Calu3 (cell line): ENCODE data around the gene PLG. TPM values are rescaled to one million over a fixed set of nuclear protein-coding genes. Genes with fewer than 3 reads are reported as not detected.
A peak's percentile ranks its signal among the peaks of the same experiment; 100 is the strongest.
"Not testable (repeated sequence)": the region's sequence is repeated elsewhere in the genome, so short reads cannot be mapped to it uniquely, and the experiment has no call there.

Experiments used
- BruUV-seq: library from RNA; stranded (reverse); fragments of 400-500 nt; replicated peaks from 2 replicates; lab custom pipeline; 2021; lab: Mats Ljungman, UMichigan
- CTCF ChIA-PET: fragments of 300-600 bp; sonication (Branson Sonifier 250); formaldehyde crosslinking; loops from one replicate; lab custom pipeline; 2022; ENCODE audit warnings: antibody characterized with exemption; lab: Charles Lee
- DNase-seq: peaks from one replicate; pipeline ENCODE4 v3.0.0; 2022
- H3K27ac Mint-ChIP-seq: one replicate; pipeline ENCODE4 v1.8.0; 2022; ENCODE audit warnings: mixed read lengths; ENCODE audit not compliant: unreplicated experiment
- H3K27me3 Mint-ChIP-seq: one replicate; pipeline ENCODE4 v1.8.0; 2022; ENCODE audit warnings: mixed read lengths; ENCODE audit not compliant: unreplicated experiment
- H3K36me3 Mint-ChIP-seq: one replicate; pipeline ENCODE4 v1.8.0; 2022; ENCODE audit warnings: mild to moderate bottlenecking, moderate library complexity, mixed read lengths; ENCODE audit not compliant: insufficient read depth, unreplicated experiment
- H3K4me1 Mint-ChIP-seq: one replicate; pipeline ENCODE4 v1.8.0; 2022; ENCODE audit warnings: mild to moderate bottlenecking, low read depth, mixed read lengths; ENCODE audit not compliant: unreplicated experiment
- H3K4me3 Mint-ChIP-seq: one replicate; pipeline ENCODE4 v1.8.0; 2022; ENCODE audit warnings: mild to moderate bottlenecking, low read depth, moderate library complexity, mixed read lengths; ENCODE audit not compliant: unreplicated experiment
- H3K9me3 Mint-ChIP-seq: one replicate; pipeline ENCODE4 v1.8.0; 2022; ENCODE audit warnings: low read depth, mixed read lengths; ENCODE audit not compliant: unreplicated experiment
- intact Hi-C: fragments of 100-400 bp; cut with micrococcal nuclease; formaldehyde crosslinking; loops from one replicate; pipeline ENCODE4 v1.10.0; 2022; ENCODE audit not compliant: unreplicated experiment
- total RNA-seq: library from RNA; stranded (reverse); gene quantifications from 2 replicates; pipeline ENCODE4 v1.2.3, GENCODE V29; 2022
- TF ChIP-seq, protein P1 (sequence below): fragments of 200-600 bp; IDR thresholded peaks from one replicate; pipeline ENCODE4 v1.8.0; 2022; ENCODE audit warnings: antibody characterized with exemption; ENCODE audit not compliant: unreplicated experiment

The PLG gene
- total RNA-seq, 1 experiment from 2014 or later = not detected

DNA sequence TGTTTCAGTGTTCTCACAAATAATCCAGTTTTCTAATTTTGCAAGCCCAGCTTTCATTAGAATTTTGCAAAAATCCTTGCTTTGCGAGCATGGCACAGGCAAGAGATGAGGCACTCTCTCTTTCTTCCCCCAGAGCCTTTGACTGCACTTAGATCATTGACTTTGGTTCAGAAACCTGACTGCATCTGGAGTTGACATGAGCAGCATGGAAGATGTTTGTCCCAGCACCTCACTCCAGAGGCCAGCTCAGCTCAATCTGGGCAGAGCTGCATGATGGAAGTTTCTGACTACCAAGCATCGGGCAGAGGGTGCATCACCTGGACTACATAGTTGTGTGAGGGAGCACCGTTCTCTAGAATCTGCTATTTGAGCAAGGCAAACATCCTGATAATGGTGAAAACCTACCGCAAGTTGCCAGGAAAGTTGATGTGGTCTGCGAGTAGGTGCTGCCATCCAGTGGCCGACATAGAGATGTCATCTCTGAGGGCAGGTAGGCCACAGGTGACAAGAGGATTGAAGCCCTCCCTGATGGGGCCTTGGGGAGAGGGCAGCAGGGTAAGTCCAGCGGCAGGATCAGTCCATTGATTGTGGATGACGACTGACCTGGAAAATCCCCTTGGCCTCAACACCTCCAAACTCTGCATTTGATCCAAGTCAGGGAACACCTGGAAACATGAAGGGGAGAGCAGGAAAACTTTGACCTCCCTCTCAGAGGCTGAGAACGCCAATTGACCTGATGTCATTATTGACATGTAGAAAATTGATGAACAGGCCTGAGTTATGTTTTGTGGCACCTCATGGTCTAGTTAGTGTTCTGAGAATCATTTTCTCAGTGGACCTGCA is 34.2 kb upstream of the PLG start:
- CTCF ChIA-PET = no interaction called here
- DNase-seq = peak; percentile 64
- Mint-ChIP-seq H3K4me3 (no peak overlapping the region), H3K36me3 (no peaks in the 10 kb centered on the region), H3K4me1 (no peaks in the 10 kb centered on the region), H3K27ac (no peak overlapping the region), H3K9me3 (no peaks in the 10 kb centered on the region), H3K27me3 (peaks cover 10% of the 10 kb centered on the region)
- intact Hi-C loops = loop anchor here (1.0 kb wide), 1 partner anchor 148 kb away; no protein-coding TSS in a partner anchor
- BruUV-seq = no TSS peak
- TF ChIP-seq, protein P1, sequence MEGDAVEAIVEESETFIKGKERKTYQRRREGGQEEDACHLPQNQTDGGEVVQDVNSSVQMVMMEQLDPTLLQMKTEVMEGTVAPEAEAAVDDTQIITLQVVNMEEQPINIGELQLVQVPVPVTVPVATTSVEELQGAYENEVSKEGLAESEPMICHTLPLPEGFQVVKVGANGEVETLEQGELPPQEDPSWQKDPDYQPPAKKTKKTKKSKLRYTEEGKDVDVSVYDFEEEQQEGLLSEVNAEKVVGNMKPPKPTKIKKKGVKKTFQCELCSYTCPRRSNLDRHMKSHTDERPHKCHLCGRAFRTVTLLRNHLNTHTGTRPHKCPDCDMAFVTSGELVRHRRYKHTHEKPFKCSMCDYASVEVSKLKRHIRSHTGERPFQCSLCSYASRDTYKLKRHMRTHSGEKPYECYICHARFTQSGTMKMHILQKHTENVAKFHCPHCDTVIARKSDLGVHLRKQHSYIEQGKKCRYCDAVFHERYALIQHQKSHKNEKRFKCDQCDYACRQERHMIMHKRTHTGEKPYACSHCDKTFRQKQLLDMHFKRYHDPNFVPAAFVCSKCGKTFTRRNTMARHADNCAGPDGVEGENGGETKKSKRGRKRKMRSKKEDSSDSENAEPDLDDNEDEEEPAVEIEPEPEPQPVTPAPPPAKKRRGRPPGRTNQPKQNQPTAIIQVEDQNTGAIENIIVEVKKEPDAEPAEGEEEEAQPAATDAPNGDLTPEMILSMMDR = peak; percentile 41

DNA sequence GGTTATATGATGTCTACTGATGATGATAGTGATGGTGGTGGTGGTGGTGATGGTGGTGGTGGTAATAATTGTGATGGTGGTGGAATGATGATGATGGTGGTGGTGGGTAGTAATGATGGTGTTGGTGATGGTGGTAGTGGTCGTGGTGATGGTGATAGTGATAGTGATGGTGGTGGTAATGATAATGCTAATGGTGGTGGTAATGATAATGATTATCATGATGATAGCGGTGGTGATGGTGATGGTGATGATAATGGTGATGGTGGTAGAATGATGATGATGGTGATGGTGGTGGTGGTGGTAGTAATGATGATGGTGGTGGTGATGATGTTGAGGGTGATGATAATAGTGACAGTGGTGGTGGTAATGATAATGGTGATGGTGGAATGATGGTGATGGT is 33.5 kb upstream of the PLG start:
- intact Hi-C loops = loop anchor here (1.0 kb wide), 1 partner anchor 148 kb away; no protein-coding TSS in a partner anchor
- BruUV-seq = no TSS peak
- CTCF ChIA-PET = no interaction called here
- peaks cover 3% of the 10 kb centered on the region for H3K9me3 Mint-ChIP-seq
- no peak overlapping the region for H3K27ac Mint-ChIP-seq
- H3K4me1 Mint-ChIP-seq = no peaks in the 10 kb centered on the region
- no peaks in the 10 kb centered on the region for H3K36me3 Mint-ChIP-seq
- no peak overlapping the region for H3K4me3 Mint-ChIP-seq
- peaks cover 17% of the 10 kb centered on the region for H3K27me3 Mint-ChIP-seq
- TF ChIP-seq, protein P1 = no peak
- DNase-seq = no peak

DNA sequence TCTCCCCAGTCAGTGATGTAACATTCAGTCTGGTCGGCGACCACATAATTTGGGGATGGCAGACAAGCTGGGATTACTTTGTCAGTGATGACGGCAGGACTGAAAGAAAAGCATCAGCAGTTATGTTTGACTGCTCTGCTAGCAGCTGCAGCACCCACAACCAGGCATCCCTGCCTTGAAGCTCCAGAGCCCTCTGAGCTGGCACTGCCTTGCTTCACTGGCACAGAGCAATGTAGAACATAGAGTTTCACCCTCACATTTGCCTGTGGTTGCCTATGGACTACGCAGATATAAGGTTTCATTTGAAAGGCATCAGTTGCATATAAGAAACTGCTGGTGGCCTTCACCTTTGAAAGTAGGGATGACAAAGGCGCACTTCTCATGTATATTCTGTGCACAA is 25.6 kb upstream of the PLG start:
- H3K27ac Mint-ChIP-seq, H3K4me1 Mint-ChIP-seq, CTCF ChIA-PET, BruUV-seq, DNase-seq, H3K36me3 Mint-ChIP-seq, H3K9me3 Mint-ChIP-seq, H3K4me3 Mint-ChIP-seq, intact Hi-C loops: not testable (repeated sequence)
- peaks cover 45% of the 10 kb centered on the region for H3K27me3 Mint-ChIP-seq

DNA sequence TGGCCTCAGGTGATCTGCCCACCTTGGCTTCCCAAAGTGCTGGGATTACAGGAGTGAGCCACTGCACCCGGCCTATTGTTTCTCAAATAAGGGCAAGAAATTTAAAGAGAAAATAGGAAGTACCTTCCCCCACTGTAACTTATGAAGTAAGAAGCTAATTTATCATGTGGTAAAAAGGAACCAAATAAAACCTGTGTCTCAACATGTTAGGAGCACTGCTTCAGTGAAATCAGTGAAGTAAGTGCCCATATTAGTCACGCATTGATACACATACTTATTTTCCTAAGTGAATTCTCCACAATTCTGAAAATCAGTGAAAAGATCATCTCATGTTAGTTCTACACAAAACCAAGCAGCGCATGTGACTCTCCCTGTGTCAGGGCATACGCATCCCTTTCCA is 23.8 kb upstream of the PLG start:
- H3K9me3 Mint-ChIP-seq = peaks cover 2% of the 10 kb centered on the region
- H3K4me3 Mint-ChIP-seq = no peak overlapping the region
- CTCF ChIA-PET = interaction anchor here (0.6 to 0.7 kb wide), 2 partner anchors 33 to 318 kb away, joined by 3 read pairs; no protein-coding TSS in a partner anchor
- H3K27me3 Mint-ChIP-seq = peaks cover 31% of the 10 kb centered on the region
- no peaks in the 10 kb centered on the region for H3K4me1 Mint-ChIP-seq
- H3K27ac Mint-ChIP-seq = no peak overlapping the region
- no peaks in the 10 kb centered on the region for H3K36me3 Mint-ChIP-seq
- TF ChIP-seq, protein P1 = no peak
- BruUV-seq = no TSS peak
- DNase-seq = no peak
- intact Hi-C loops = no loop called here
